T-helper 2 cell treated with Interferon-gamma antibody and Interleukin-4, amounts not matched to agents 5 μg/mL and 100 μg/mL, for 36 hours (primary cell): ENCODE data around the gene PYCARD.
"Not testable (repeated sequence)": the region's sequence is repeated elsewhere in the genome, so short reads cannot be mapped to it uniquely, and the experiment has no call there.

Experiments
- DNase-seq: peaks from one replicate; pipeline ENCODE4 v3.0.0; 2021; ENCODE audit warnings: low spot score
- H3K27ac Mint-ChIP-seq: one replicate; pipeline ENCODE4 v1.8.0; 2021; ENCODE audit warnings: mild to moderate bottlenecking, mixed read lengths
- H3K27me3 Mint-ChIP-seq: one replicate; pipeline ENCODE4 v1.8.0; 2021; ENCODE audit warnings: low read depth, mixed read lengths
- H3K36me3 Mint-ChIP-seq: one replicate; pipeline ENCODE4 v1.8.0; 2021; ENCODE audit warnings: low read depth, mixed read lengths
- H3K4me1 Mint-ChIP-seq: one replicate; pipeline ENCODE4 v1.8.0; 2021; ENCODE audit warnings: low read depth, mixed read lengths
- H3K4me3 Mint-ChIP-seq: one replicate; pipeline ENCODE4 v1.8.0; 2022; ENCODE audit warnings: mild to moderate bottlenecking, moderate library complexity, mixed read lengths
- H3K9me3 Mint-ChIP-seq: one replicate; pipeline ENCODE4 v1.8.0; 2021; ENCODE audit warnings: mixed read lengths

Gene PYCARD

GRCh38 chr16:31202414-31203375, at the start of gene PYCARD:
PYCARD (minus strand) TSS chr16:31202760; CDS start chr16:31202690, 70 bp downstream.
- Mint-ChIP-seq H3K9me3 (no peaks in the 10 kb centered on the region), H3K4me1 (peaks cover 46% of the 10 kb centered on the region), H3K4me3 (peak within 1 kb of the TSS; percentile 90), H3K27ac (peak within 1 kb of the TSS; percentile 84), H3K27me3 (peaks cover 9% of the 10 kb centered on the region), H3K36me3 (peaks cover 21% of the 10 kb centered on the region)
- peak; percentile 37 for DNase-seq

- H3K4me3 Mint-ChIP-seq, result peak overlapping the region; percentile 57
- no peaks in the 10 kb centered on the region for H3K27me3 Mint-ChIP-seq
- H3K36me3 Mint-ChIP-seq, result no peaks in the 10 kb centered on the region
- H3K4me1 Mint-ChIP-seq, result peaks cover 41% of the 10 kb centered on the region
- no peaks in the 10 kb centered on the region for H3K9me3 Mint-ChIP-seq
- peak overlapping the region; percentile 67 for H3K27ac Mint-ChIP-seq
- DNase-seq, result no peak
These were observed 48.9 kb upstream of the PYCARD start for GRCh38 chr16:31251435-31251834.

GRCh38 chr16:31250782-31251384, 48.3 kb upstream of the PYCARD start:
- peak overlapping the region; percentile 67 for H3K27ac Mint-ChIP-seq
- no peaks in the 10 kb centered on the region for H3K36me3 Mint-ChIP-seq
- no peak for DNase-seq
- no peaks in the 10 kb centered on the region for H3K9me3 Mint-ChIP-seq
- no peaks in the 10 kb centered on the region for H3K27me3 Mint-ChIP-seq
- peak overlapping the region; percentile 57 for H3K4me3 Mint-ChIP-seq
- H3K4me1 Mint-ChIP-seq, result peaks cover 41% of the 10 kb centered on the region

GRCh38 chr16:31248344-31248743, 45.8 kb upstream of the PYCARD start:
- no peak overlapping the region for H3K4me3 Mint-ChIP-seq
- no peaks in the 10 kb centered on the region for H3K9me3 Mint-ChIP-seq
- H3K4me1 Mint-ChIP-seq, result peaks cover 27% of the 10 kb centered on the region
- DNase-seq, result no peak
- H3K27me3 Mint-ChIP-seq, result no peaks in the 10 kb centered on the region
- H3K27ac Mint-ChIP-seq, result no peak overlapping the region
- H3K36me3 Mint-ChIP-seq, result no peaks in the 10 kb centered on the region

- H3K27me3 Mint-ChIP-seq, result no peaks in the 10 kb centered on the region
- no peak overlapping the region for H3K4me3 Mint-ChIP-seq
- no peak for DNase-seq
- H3K27ac Mint-ChIP-seq, result no peak overlapping the region
- no peaks in the 10 kb centered on the region for H3K36me3 Mint-ChIP-seq
- peaks cover 11% of the 10 kb centered on the region for H3K4me1 Mint-ChIP-seq
- no peaks in the 10 kb centered on the region for H3K9me3 Mint-ChIP-seq
These were observed 43.7 kb upstream of the PYCARD start for GRCh38 chr16:31246296-31246695.

- H3K4me1 Mint-ChIP-seq, H3K9me3 Mint-ChIP-seq, H3K36me3 Mint-ChIP-seq, H3K4me3 Mint-ChIP-seq, H3K27me3 Mint-ChIP-seq, DNase-seq, H3K27ac Mint-ChIP-seq: not testable (repeated sequence)
These were observed 43.0 kb upstream of the PYCARD start for GRCh38 chr16:31245598-31245997.

- Mint-ChIP-seq H3K4me1 (no peaks in the 10 kb centered on the region), H3K27me3 (no peaks in the 10 kb centered on the region), H3K4me3 (no peak overlapping the region), H3K27ac (no peak overlapping the region), H3K9me3 (no peaks in the 10 kb centered on the region), H3K36me3 (no peaks in the 10 kb centered on the region)
- no peak for DNase-seq
These were observed 41.4 kb upstream of the PYCARD start for GRCh38 chr16:31243734-31244670.

- Mint-ChIP-seq H3K27ac (no peak overlapping the region), H3K9me3 (no peaks in the 10 kb centered on the region), H3K27me3 (no peaks in the 10 kb centered on the region), H3K36me3 (no peaks in the 10 kb centered on the region), H3K4me1 (peaks cover 3% of the 10 kb centered on the region), H3K4me3 (no peak overlapping the region)
- DNase-seq, result no peak
These were observed 39.6 kb upstream of the PYCARD start for GRCh38 chr16:31242206-31242605.

GRCh38 chr16:31238041-31238440, 35.5 kb upstream of the PYCARD start:
- H3K36me3 Mint-ChIP-seq, result peaks cover 1% of the 10 kb centered on the region
- peaks cover 8% of the 10 kb centered on the region for H3K4me1 Mint-ChIP-seq
- peaks cover 15% of the 10 kb centered on the region for H3K9me3 Mint-ChIP-seq
- no peak overlapping the region for H3K4me3 Mint-ChIP-seq
- no peaks in the 10 kb centered on the region for H3K27me3 Mint-ChIP-seq
- no peak for DNase-seq
- H3K27ac Mint-ChIP-seq, result no peak overlapping the region

GRCh38 chr16:31229501-31229900, 26.9 kb upstream of the PYCARD start:
- Mint-ChIP-seq H3K27ac (no peak overlapping the region), H3K27me3 (no peaks in the 10 kb centered on the region), H3K4me3 (no peak overlapping the region), H3K9me3 (peaks cover 5% of the 10 kb centered on the region), H3K36me3 (no peaks in the 10 kb centered on the region), H3K4me1 (peaks cover 3% of the 10 kb centered on the region)
- DNase-seq, result no peak

GRCh38 chr16:31228206-31228605, 25.6 kb upstream of the PYCARD start:
- H3K27me3 Mint-ChIP-seq, result no peaks in the 10 kb centered on the region
- no peak for DNase-seq
- H3K27ac Mint-ChIP-seq, result no peak overlapping the region
- H3K36me3 Mint-ChIP-seq, result no peaks in the 10 kb centered on the region
- no peaks in the 10 kb centered on the region for H3K4me1 Mint-ChIP-seq
- H3K9me3 Mint-ChIP-seq, result no peaks in the 10 kb centered on the region
- H3K4me3 Mint-ChIP-seq, result no peak overlapping the region

- no peak for DNase-seq
- H3K4me3 Mint-ChIP-seq, result no peak overlapping the region
- no peaks in the 10 kb centered on the region for H3K36me3 Mint-ChIP-seq
- peaks cover 14% of the 10 kb centered on the region for H3K27me3 Mint-ChIP-seq
- no peaks in the 10 kb centered on the region for H3K4me1 Mint-ChIP-seq
- H3K9me3 Mint-ChIP-seq, result no peaks in the 10 kb centered on the region
- H3K27ac Mint-ChIP-seq, result no peak overlapping the region
These were observed 22.6 kb upstream of the PYCARD start for GRCh38 chr16:31225193-31225592.

- DNase-seq, result no peak
- Mint-ChIP-seq H3K4me3 (no peak overlapping the region), H3K27ac (no peak overlapping the region), H3K27me3 (peaks cover 14% of the 10 kb centered on the region), H3K9me3 (no peaks in the 10 kb centered on the region), H3K4me1 (no peaks in the 10 kb centered on the region), H3K36me3 (no peaks in the 10 kb centered on the region)
These were observed 21.8 kb upstream of the PYCARD start for GRCh38 chr16:31224092-31224955.
